Mammary epithelial cell (primary cell): Measurements from ENCODE around the gene GPX7.

Experiments
- EZH2 ChIP-seq: IDR thresholded peaks from 2 replicates; pipeline ENCODE4 v1.6.1; 2012; ENCODE audit warnings: low read length, inconsistent platforms, borderline replicate concordance
- TF ChIP-seq, protein P1 (sequence below), 2 donors: IDR thresholded peaks in 1 of 2; conservative IDR thresholded peaks in 1 of 2; 2 replicates each; pipeline ENCODE4 v1.5.1; 2011 to 2012; ENCODE audit warnings: inconsistent platforms in 2 of 2, low read length in 2 of 2, mild to moderate bottlenecking in 2 of 2, control low read depth in 1 of 2, low read depth in 1 of 2; ENCODE audit not compliant: insufficient read depth in 1 of 2; ENCODE audit errors: extremely low read depth in 1 of 2

DNA sequence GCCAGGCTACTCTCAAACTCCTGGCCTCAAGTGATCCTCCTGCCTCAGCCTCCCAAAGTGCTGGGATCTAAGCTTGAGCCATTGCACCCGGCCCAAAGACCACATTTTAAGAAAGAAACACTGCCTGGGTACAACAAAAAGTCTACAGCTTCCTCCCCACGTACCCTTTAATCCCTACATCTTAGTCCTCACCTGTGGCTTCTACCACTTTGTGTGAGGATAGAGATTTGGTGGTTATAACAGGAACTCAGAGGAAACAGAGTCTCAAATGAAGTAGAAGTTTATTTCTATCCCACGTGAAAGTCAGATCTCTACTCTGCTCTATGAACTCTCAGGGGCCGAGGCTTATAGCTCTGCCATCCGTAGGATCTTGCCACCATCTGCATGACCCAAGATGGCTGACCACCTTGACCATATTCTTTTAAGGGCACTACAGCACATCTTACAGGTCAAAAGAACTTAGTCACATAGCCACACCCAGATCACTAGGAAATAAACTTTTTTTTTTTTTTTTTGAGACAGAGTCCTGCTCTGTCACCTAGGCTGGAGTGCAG lies 13.4 kb downstream of the GPX7 start:
- no peak for TF ChIP-seq EZH2
- TF ChIP-seq, protein P1, sequence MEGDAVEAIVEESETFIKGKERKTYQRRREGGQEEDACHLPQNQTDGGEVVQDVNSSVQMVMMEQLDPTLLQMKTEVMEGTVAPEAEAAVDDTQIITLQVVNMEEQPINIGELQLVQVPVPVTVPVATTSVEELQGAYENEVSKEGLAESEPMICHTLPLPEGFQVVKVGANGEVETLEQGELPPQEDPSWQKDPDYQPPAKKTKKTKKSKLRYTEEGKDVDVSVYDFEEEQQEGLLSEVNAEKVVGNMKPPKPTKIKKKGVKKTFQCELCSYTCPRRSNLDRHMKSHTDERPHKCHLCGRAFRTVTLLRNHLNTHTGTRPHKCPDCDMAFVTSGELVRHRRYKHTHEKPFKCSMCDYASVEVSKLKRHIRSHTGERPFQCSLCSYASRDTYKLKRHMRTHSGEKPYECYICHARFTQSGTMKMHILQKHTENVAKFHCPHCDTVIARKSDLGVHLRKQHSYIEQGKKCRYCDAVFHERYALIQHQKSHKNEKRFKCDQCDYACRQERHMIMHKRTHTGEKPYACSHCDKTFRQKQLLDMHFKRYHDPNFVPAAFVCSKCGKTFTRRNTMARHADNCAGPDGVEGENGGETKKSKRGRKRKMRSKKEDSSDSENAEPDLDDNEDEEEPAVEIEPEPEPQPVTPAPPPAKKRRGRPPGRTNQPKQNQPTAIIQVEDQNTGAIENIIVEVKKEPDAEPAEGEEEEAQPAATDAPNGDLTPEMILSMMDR (conservative IDR thresholded peaks at IDR 0.05 in 1 of 2, IDR thresholded peaks at IDR 0.05 in 1 of 2; ENCODE audit: extremely low read depth in 1 of 2, insufficient read depth in 1 of 2, low read depth in 1 of 2, low read length in 2 of 2) = no peak
